Esophagus squamous epithelium (tissue), 5 donors: ENCODE data around the gene RRP36. TPM values are rescaled to one million over a fixed set of nuclear protein-coding genes. Genes with fewer than 3 reads are reported as not detected.

Source experiments
- DNase-seq: peaks from one replicate; lab custom pipeline; 2025; lab: John Stamatoyannopoulos, UW
- H3K27ac ChIP-seq, 4 donors: fragments of 200-600 bp; sonication (generic); one replicate each; pipeline ENCODE4 v1.5.1; 2016 to 2019; ENCODE audit warnings: mild to moderate bottlenecking in 1 of 4
- H3K27me3 ChIP-seq, 4 donors: fragments of 200-600 bp; sonication (generic); 1 replicate in 3 of 4; 2 replicates in 1 of 4; pipeline versions ENCODE4 v1.5.1 to v1.6.0; 2017 to 2021; ENCODE audit warnings: antibody characterized with exemption in 1 of 4
- H3K36me3 ChIP-seq, 3 donors: fragments of 200-600 bp; sonication (generic); one replicate each; pipeline ENCODE4 v1.5.1; 2016 to 2019
- H3K4me1 ChIP-seq, 3 donors: fragments of 200-600 bp; sonication (generic); one replicate each; pipeline ENCODE4 v1.5.1; 2017 to 2019
- H3K4me3 ChIP-seq, 4 donors: fragments of 200-600 bp; sonication (generic); 1 replicate in 3 of 4; 2 replicates in 1 of 4; pipeline ENCODE4 v1.5.1; 2016 to 2019; ENCODE audit warnings: mild to moderate bottlenecking in 2 of 4, moderate library complexity in 1 of 4
- H3K9me3 ChIP-seq, 3 donors: fragments of 200-600 bp; sonication (generic); one replicate each; pipeline ENCODE4 v1.5.1; 2016 to 2019
- POLR2A ChIP-seq, 4 donors: fragments of 450-650 bp; IDR thresholded peaks; one replicate each; pipeline ENCODE4 v1.6.1; 2017; ENCODE audit warnings: antibody characterized with exemption in 4 of 4, mild to moderate bottlenecking in 4 of 4, moderate library complexity in 3 of 4
- WGBS, 2 donors: methylation state at CpG; one replicate each; pipeline ENCODE4 v1.1.5; 2018; 5-methylcytosine and 5-hydroxymethylcytosine counted together
- intact Hi-C: fragments of 100-400 bp; cut with DNase I; formaldehyde crosslinking; loops from one replicate; pipeline ENCODE4 v1.15.0; 2022
- total RNA-seq, 4 donors: library from RNA; depleted of rRNA; stranded (reverse); fragments of >200 nt; gene quantifications; one replicate each; pipeline ENCODE4 v1.1.0, GENCODE V29; 2016
- TF ChIP-seq, protein P1 (sequence below), 6 experiments: fragments of 450-650 bp in 4 of 6; fragments of 200-600 bp in 2 of 6; sonication (generic) in 2 of 6; IDR thresholded peaks; one replicate each; pipeline ENCODE4 v1.5.1; 2016 to 2019; ENCODE audit warnings: antibody characterized with exemption in 6 of 6, mild to moderate bottlenecking in 4 of 6, moderate library complexity in 4 of 6
- donor health status: DM: yes; HTN: yes; CAD: no.

RRP36 gene
- total RNA-seq, 4 donors from 2014 or later = 52.5 to 66.4 (median 65.4) TPM

DNA sequence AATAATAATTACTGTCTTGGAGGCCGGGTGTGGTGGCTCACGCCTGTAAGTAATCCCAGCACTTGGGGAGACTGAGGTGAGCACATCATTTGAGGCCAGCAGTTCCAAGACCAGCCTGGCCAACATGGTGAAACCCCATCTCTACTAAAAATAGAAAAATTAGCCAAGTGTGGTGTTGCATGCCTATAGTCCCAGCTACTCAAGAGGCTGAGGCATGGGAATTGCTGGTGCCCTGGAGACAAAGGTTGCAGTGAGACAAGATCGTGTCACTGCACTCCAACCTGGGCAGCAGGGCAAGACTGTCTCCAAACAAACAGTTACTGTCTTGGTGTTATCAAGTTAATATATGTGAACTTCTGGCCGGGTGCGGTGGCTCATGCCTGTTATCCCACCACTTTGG, 4.9 kb downstream of the RRP36 start:
- peaks cover 11 to 85% (median 63%) of the 10 kb centered on the region in 3 donors for H3K36me3 ChIP-seq
- no peaks in the 10 kb centered on the region for H3K9me3 ChIP-seq
- H3K27ac ChIP-seq = no peak overlapping the region
- TF ChIP-seq, protein P1, sequence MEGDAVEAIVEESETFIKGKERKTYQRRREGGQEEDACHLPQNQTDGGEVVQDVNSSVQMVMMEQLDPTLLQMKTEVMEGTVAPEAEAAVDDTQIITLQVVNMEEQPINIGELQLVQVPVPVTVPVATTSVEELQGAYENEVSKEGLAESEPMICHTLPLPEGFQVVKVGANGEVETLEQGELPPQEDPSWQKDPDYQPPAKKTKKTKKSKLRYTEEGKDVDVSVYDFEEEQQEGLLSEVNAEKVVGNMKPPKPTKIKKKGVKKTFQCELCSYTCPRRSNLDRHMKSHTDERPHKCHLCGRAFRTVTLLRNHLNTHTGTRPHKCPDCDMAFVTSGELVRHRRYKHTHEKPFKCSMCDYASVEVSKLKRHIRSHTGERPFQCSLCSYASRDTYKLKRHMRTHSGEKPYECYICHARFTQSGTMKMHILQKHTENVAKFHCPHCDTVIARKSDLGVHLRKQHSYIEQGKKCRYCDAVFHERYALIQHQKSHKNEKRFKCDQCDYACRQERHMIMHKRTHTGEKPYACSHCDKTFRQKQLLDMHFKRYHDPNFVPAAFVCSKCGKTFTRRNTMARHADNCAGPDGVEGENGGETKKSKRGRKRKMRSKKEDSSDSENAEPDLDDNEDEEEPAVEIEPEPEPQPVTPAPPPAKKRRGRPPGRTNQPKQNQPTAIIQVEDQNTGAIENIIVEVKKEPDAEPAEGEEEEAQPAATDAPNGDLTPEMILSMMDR (IDR thresholded peaks at IDR 0.05) = no peak
- TF ChIP-seq POLR2A (IDR thresholded peaks at IDR 0.05) = no peak
- peaks cover 1 to 25% (median 18%) of the 10 kb centered on the region in 3 donors for H3K4me1 ChIP-seq
- intact Hi-C loops = no loop called here
- no peak overlapping the region for H3K4me3 ChIP-seq
- WGBS, 2 donors = 89 to 95% methylated on average over 5 of the region's 5 CpGs
- DNase-seq = no peak
- H3K27me3 ChIP-seq = no peaks in the 10 kb centered on the region

DNA sequence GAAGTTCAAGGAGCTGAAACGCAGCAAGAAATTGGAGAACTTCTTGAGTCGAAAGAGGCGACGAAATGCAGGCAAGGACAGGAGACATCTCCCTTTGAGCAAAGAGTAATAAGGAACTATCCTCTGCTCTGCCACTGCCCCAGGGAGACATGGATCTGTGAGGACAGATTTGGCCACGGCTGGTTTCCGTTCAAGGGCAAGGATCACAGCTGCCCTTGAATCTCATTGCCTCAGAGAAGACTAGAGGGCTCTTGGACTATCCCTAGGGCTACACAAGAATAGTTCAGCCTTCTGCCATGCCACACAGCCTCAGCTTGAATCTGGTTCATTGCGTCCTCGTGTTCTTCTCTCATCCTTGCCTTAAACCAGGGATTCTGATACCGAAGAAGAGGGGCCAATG, 7.7 kb downstream of the RRP36 start:
- WGBS, 2 donors = 91 to 95% methylated on average over 9 of the region's 9 CpGs
- peaks cover 13 to 99% (median 62%) of the 10 kb centered on the region in 3 donors for H3K36me3 ChIP-seq
- TF ChIP-seq POLR2A (IDR thresholded peaks at IDR 0.05) = no peak
- TF ChIP-seq, protein P1 (IDR thresholded peaks at IDR 0.05) = no peak
- H3K4me3 ChIP-seq = no peak overlapping the region
- no peaks in the 10 kb centered on the region for H3K9me3 ChIP-seq
- H3K4me1 ChIP-seq = peaks cover 0 to 3% (median 0%) of the 10 kb centered on the region in 3 donors
- intact Hi-C loops = no loop called here
- H3K27me3 ChIP-seq = no peaks in the 10 kb centered on the region
- DNase-seq = no peak
- H3K27ac ChIP-seq = no peak overlapping the region

DNA sequence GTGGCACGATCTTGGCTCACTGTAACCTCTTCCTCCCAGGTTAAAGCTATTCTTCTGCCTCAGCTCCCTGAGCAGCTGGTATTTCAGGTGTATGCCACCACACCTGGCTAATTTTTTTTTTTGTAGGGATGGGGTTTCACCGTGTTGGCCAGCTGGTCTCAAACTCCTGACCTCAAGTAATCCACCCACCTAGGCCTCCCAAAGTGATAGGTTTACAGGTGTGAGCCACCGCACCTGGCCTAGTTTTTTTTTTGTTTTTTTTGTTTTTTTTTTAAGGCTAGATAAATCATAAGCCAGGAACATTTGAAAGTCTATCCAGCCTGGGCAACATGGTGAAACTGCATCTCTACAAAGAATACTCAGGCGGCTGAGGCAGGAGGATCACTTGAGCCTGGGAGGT, 10.9 kb downstream of the RRP36 start:
- no peak overlapping the region for H3K27ac ChIP-seq
- H3K36me3 ChIP-seq = peaks cover 18 to 99% (median 30%) of the 10 kb centered on the region in 3 donors
- H3K4me1 ChIP-seq = no peaks in the 10 kb centered on the region
- 88 to 93% methylated on average over 4 of the region's 4 CpGs for WGBS, 2 donors
- TF ChIP-seq, protein P1 (IDR thresholded peaks at IDR 0.05) = no peak
- no peak for TF ChIP-seq POLR2A (IDR thresholded peaks at IDR 0.05)
- H3K9me3 ChIP-seq = no peaks in the 10 kb centered on the region
- no peak overlapping the region for H3K4me3 ChIP-seq
- DNase-seq = no peak
- no peaks in the 10 kb centered on the region for H3K27me3 ChIP-seq
- intact Hi-C loops = no loop called here

DNA sequence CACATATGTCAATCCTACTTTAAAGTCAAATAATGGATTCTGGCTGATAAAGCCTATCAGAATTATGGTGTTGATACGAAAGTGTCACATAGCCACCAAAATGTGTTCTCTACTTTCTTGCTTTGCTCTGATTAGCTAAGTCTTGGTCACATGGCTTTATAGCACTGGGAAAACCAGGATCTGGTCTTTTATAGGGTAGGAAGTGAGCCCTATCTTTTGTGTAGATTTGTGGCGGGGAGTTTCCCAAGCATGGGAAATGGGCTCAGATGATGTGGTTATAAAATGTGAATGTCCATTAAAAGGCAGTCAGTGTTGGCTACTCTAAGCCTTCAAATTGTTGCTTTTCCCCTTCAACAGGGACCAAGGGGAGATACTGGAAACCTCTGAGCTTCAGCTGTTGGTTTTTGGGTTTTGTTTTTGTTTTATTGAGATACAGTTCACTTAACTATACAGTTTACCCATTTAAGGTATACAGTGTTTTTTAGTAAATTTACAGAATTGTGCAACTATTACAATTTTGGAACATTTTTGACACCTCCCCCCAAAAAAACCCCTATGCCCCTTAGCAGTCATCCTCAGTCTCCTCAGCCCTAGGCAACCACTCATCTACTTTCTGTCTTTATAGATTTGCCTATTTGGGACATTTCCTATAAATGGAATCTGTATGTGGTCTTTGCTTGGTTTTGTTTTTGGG, 12.2 kb downstream of the RRP36 start:
- no peaks in the 10 kb centered on the region for H3K27me3 ChIP-seq
- H3K27ac ChIP-seq = no peak overlapping the region
- TF ChIP-seq, protein P1 (IDR thresholded peaks at IDR 0.05) = no peak
- TF ChIP-seq POLR2A (IDR thresholded peaks at IDR 0.05) = no peak
- no peaks in the 10 kb centered on the region for H3K9me3 ChIP-seq
- intact Hi-C loops = no loop called here
- WGBS, 2 donors = 87 to 100% methylated on average over 2 of the region's 2 CpGs
- peaks cover 13 to 99% (median 29%) of the 10 kb centered on the region in 3 donors for H3K36me3 ChIP-seq
- DNase-seq = no peak
- H3K4me3 ChIP-seq = no peak overlapping the region
- no peaks in the 10 kb centered on the region for H3K4me1 ChIP-seq

DNA sequence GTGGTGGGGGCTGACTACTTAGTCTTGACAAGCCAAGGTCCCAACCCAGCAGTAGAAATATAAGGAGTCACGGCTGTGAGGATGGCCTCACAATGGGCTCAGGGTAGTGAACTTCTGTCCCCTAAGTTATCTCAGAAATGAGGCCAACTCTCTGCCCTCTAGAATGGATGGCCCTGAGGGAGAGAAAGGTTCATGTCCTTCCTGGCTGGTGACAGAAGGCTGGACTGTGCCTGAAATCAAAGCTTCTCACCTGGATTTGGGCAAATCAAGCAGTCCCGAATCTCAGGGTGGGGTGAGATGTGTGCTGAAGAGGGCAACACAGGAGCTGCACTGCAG, 12.7 kb downstream of the RRP36 start:
- Histone ChIP-seq H3K27ac (no peak overlapping the region), H3K4me1 (no peaks in the 10 kb centered on the region), H3K9me3 (no peaks in the 10 kb centered on the region), H3K27me3 (no peaks in the 10 kb centered on the region), H3K36me3 (peaks cover 8 to 99% (median 27%) of the 10 kb centered on the region in 3 donors), H3K4me3 (no peak overlapping the region)
- WGBS, 2 donors = 73 to 75% methylated on average over 1 of the region's 2 CpGs
- DNase-seq = no peak
- TF ChIP-seq, protein P1 (IDR thresholded peaks at IDR 0.05) = no peak
- no peak for TF ChIP-seq POLR2A (IDR thresholded peaks at IDR 0.05)
- intact Hi-C loops = no loop called here
